ENCODE measurements around the gene LTV1.

- no peak for TF ChIP-seq TCF12 (IDR thresholded peaks at IDR 0.05; ENCODE audit: low read depth)
- TF ChIP-seq REST (IDR thresholded peaks at IDR 0.05; ENCODE audit: low read depth): no peak
- no peak for TF ChIP-seq TAF1 (IDR thresholded peaks at IDR 0.05; ENCODE audit: low read depth)
These were observed 35.9 kb upstream of the LTV1 start for GRCh38 chr6:143807103-143807772.
